ENCODE results near the gene GCK.
A peak's percentile ranks its signal among the peaks of the same experiment; 100 is the strongest.
"Not testable (repeated sequence)": the region's sequence is repeated elsewhere in the genome, so short reads cannot be mapped to it uniquely, and the experiment has no call there.

GCK gene

GRCh38 chr7:44139311-44140010 is 49.8 kb downstream of the GCK start:
- no peak for DNase-seq

DNA sequence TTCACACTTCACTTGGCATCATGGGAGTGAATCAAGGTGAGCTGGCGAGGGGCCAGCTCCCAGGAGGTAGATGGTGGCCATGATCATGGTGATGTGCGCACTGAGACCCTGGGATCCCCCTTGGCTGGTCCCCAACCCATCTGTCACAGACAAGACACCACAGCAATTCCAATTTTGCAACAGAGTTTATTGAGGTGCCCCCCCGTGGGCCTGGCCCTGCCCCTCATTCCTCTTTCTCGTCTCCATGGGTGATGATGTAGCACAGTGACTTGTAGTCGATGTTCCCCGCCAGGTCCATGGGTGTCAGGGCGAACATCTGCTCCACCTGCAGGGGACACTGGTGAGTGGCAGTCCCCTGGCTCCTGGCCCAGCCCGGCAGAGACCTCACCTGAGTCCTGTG is 50.5 kb downstream of the GCK start:
- no peak for DNase-seq

- DNase-seq = no peak
These were observed 52.5 kb downstream of the GCK start for GRCh38 chr7:44136731-44137130.

GRCh38 chr7:44134943-44135628 is 54.2 kb downstream of the GCK start:
- peak; percentile 9 for DNase-seq

GRCh38 chr7:44133295-44133694 is 55.9 kb downstream of the GCK start:
- no peak for DNase-seq

GRCh38 chr7:44132039-44132438 is 57.2 kb downstream of the GCK start:
- DNase-seq = peak; percentile 35

DNA sequence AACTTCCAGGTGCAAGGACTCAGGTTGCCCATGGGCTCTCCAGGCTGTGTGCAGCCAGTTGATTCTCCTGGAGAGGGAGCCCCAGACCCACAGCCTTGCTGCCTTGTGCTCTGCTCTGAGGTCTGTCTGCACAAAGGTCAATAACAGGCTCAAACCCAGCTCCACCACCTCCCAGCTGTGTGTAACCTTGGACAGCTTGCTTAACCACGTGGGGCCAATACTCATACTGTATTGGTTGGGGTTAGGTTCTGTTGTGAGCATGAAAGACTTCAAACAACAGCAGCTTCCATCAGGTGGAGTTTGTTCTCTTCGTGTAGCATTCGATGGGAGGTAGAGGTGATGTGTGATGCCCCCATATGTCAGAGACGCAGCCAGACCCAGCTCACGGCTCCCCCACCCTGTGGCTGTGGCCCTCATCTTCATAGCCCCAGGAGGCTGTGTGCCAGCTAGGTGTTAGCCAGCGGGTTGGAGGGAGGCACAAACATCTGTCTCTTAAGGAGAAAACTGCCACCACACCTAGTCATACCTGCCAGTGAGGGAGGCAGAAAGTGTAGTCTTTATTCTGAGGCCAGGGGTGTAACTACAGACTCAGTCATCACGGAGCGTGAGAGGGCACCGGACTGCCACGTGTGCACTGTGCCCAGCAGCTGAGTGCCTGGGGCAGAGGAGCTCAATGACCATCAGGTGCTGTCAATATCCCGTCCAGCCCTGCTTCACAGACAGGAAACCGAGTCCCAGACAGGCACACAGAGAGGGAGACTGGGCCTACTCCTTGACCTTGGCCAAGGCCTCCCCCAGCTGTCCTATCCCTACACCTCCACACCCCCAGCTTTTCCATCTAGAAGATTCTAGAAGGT is 57.8 kb downstream of the GCK start:
- peak; percentile 9 for DNase-seq

GRCh38 chr7:44128721-44129582 is 60.3 kb downstream of the GCK start:
- no peak for DNase-seq

GRCh38 chr7:44127161-44127560 is 62.1 kb downstream of the GCK start:
- DNase-seq = no peak

DNA sequence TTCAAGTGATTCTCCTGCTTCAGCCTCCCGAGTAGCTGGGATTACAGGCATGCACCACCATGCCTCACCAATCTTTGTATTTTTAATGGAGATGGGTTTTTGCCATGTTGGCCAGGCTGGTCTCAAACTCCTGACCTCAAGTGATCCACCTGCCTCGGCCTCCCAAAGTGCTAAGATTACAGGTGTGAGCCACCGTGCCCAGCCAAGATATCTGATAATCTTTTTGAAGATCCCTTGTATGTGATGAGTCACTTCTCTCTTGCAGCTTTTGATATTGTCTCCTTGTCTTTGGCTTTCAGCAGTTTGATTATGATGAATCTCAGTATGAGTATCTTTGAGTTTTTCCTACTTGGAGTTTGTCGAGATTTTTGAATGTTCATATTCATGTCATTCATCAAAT is 62.7 kb downstream of the GCK start:
- not testable (repeated sequence) for DNase-seq

- no peak for DNase-seq
These were observed 64.4 kb downstream of the GCK start for GRCh38 chr7:44124822-44125202.

- DNase-seq = peak; percentile 95
These were observed 65.8 kb downstream of the GCK start, which contains the start of gene POLD2 for GRCh38 chr7:44123190-44124003. Gene POLD2, minus strand, starts transcription at chr7:44123548. Its CDS starts 1,495 bp downstream, at chr7:44122053.

GRCh38 chr7:44122529-44122928 is 66.7 kb downstream of the GCK start:
- DNase-seq = no peak

DNA sequence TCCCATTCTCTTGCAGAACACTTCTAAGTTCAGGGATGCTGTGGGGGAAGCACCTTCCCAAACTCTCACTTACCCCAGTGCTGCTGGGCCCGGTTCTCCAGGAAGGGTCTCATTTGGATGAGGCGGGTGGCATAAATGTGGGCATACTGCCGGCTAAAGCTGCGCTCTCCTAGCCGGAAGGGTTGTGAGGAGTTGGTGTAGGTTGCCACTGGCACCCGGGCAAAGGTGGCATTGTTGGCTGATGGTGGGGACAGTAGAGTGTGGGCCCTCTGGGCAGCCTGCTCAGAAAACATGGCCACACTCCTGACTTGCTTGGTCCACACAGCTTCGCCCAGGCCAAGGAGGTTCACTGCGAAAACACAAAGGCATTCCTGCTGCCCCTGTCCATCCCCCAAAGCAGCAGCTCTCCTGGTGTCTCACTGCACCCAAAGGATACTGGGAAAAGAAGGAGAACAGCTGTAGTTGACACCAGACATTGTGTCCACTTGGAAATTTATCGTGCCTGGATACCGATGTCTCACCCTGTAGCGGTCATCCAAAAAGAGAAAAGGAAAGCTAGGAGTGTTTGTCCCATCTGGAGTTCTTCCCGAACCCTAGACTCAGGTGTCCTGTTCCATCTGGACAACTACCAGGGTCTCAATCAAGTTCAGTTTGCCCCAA is 67.3 kb downstream of the GCK start:
- no peak for DNase-seq

- no peak for DNase-seq
These were observed 68.8 kb downstream of the GCK start for GRCh38 chr7:44120395-44120794.

- DNase-seq = no peak
These were observed 69.3 kb downstream of the GCK start for GRCh38 chr7:44119829-44120380.

GRCh38 chr7:44117801-44118429 is 71.3 kb downstream of the GCK start:
- no peak for DNase-seq

GRCh38 chr7:44116789-44117666 is 72.2 kb downstream of the GCK start:
- DNase-seq = no peak

- no peak for DNase-seq
These were observed 73.0 kb downstream of the GCK start for GRCh38 chr7:44116087-44116788.

Measured in kidney glomerular epithelial cell (primary cell).